ENCODE results near the gene CYFIP2.
"Not testable (repeated sequence)": the region's sequence is repeated elsewhere in the genome, so short reads cannot be mapped to it uniquely, and the experiment has no call there.

Gene CYFIP2

GRCh38 chr5:157415838-157416237, 149.9 kb downstream of the CYFIP2 start:
- Histone ChIP-seq H3K27ac (replicated peaks) (no peak overlapping the region), H3K4me3 (replicated peaks; ENCODE audit: insufficient read depth, low read length) (no peak overlapping the region), H3K27me3 (ENCODE audit: insufficient read depth, poor library complexity, severe bottlenecking) (no peaks in the 10 kb centered on the region)
- no peak for TF ChIP-seq CTCF (IDR thresholded peaks at IDR 0.05; ENCODE audit: insufficient read depth, low read length)
- TF ChIP-seq REST (IDR thresholded peaks at IDR 0.05; ENCODE audit: insufficient replicate concordance, low read depth), result no peak
- no peak for TF ChIP-seq SPI1 (IDR thresholded peaks at IDR 0.05; ENCODE audit: borderline replicate concordance, low read depth)
- TF ChIP-seq GABPA (IDR thresholded peaks at IDR 0.05; ENCODE audit: low read depth), result no peak
- no peak for TF ChIP-seq POLR2AphosphoS5 (IDR thresholded peaks at IDR 0.05; ENCODE audit: low read depth)
- DNase-seq (ENCODE audit: low read depth in 1 of 2, low spot score in 1 of 2), result no peak

GRCh38 chr5:157419521-157419920, 153.6 kb downstream of the CYFIP2 start:
- H3K27me3 ChIP-seq (ENCODE audit: insufficient read depth, poor library complexity, severe bottlenecking); DNase-seq (ENCODE audit: low read depth in 1 of 2, low spot score in 1 of 2); H3K4me3 ChIP-seq (replicated peaks; ENCODE audit: insufficient read depth, low read length): not testable (repeated sequence)

DNA sequence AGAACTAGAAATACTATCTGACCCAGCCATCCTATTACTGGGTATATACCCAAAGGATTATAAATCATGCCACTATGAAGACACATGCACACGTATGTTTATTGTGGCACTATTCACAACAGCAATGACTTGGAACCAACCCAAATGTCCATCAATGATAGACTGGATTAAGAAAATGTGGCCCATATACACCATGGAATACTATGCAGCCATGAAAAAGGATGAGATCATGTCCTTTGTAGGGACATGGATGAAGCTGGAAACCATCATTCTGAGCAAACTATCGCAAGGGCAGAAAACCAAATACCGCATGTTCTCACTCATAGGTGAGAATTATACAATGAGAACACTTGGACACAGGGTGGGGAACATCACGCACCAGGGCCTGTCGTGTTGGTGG, 164.0 kb downstream of the CYFIP2 start:
- not testable (repeated sequence) for H3K4me3 ChIP-seq (replicated peaks; ENCODE audit: insufficient read depth, low read length); H3K27me3 ChIP-seq (ENCODE audit: insufficient read depth, poor library complexity, severe bottlenecking); H3K27ac ChIP-seq (replicated peaks); DNase-seq (ENCODE audit: low read depth in 1 of 2, low spot score in 1 of 2)

More at GRCh38 chr5:157419521-157419920, 153.6 kb downstream of the CYFIP2 start:
- not testable (repeated sequence) for H3K27ac ChIP-seq (replicated peaks)

GRCh38 chr5:157431544-157432200, 165.7 kb downstream of the CYFIP2 start:
- peak in 1 of 2 experiments; percentile 22 for DNase-seq (ENCODE audit: low read depth in 1 of 2, low spot score in 1 of 2)

More at GRCh38 chr5:157431544-157432200, 165.7 kb downstream of the CYFIP2 start:
- Histone ChIP-seq H3K27me3 (ENCODE audit: insufficient read depth, poor library complexity, severe bottlenecking) (no peaks in the 10 kb centered on the region), H3K27ac (replicated peaks) (no peak overlapping the region), H3K4me3 (replicated peaks; ENCODE audit: insufficient read depth, low read length) (no peak overlapping the region)
- no peak for TF ChIP-seq REST (IDR thresholded peaks at IDR 0.05; ENCODE audit: insufficient replicate concordance, low read depth)
- no peak for TF ChIP-seq POLR2AphosphoS5 (IDR thresholded peaks at IDR 0.05; ENCODE audit: low read depth)
- no peak for TF ChIP-seq GABPA (IDR thresholded peaks at IDR 0.05; ENCODE audit: low read depth)
- no peak for TF ChIP-seq CTCF (IDR thresholded peaks at IDR 0.05; ENCODE audit: insufficient read depth, low read length)
- no peak for TF ChIP-seq SPI1 (IDR thresholded peaks at IDR 0.05; ENCODE audit: borderline replicate concordance, low read depth)

Measured in HL-60 (cell line).